HepG2 (cell line): Measurements from ENCODE around the gene MIB2. TPM values are rescaled to one million over a fixed set of nuclear protein-coding genes. Genes with fewer than 3 reads are reported as not detected.

Experiments used
- ATAC-seq: fragments of 200-7000 bp; cut with Tn5 transposase; 3 replicates; pipeline ENCODE4 v1.9.1; 2020; ENCODE audit warnings: mild to moderate bottlenecking, moderate library complexity
- BruUV-seq: library from RNA; stranded (reverse); fragments of 400-500 nt; replicated peaks from 2 replicates; lab custom pipeline; 2021; lab: Mats Ljungman, UMichigan
- CTCF ChIA-PET: fragments of 300-600 bp; formaldehyde crosslinking; extraction: SDS; loops from one replicate; lab custom pipeline; 2021; ENCODE audit warnings: low total read pairs, inconsistent platforms, low intra/inter-chr PET ratio; lab: Yijun Ruan, JAX
- POLR2A ChIA-PET: fragments of 350-600 bp; sonication (Branson Sonifier 250); formaldehyde crosslinking; loops from one replicate; lab custom pipeline; 2020; ENCODE audit warnings: antibody characterized with exemption, inconsistent platforms; lab: Yijun Ruan, JAX
- DNase-seq: peaks from one replicate; pipeline ENCODE4 v3.0.0-alpha.2; 2015; ENCODE audit warnings: low spot score
- FAIRE-seq: peaks from 3 replicates; lab custom pipeline; 2011; peaks lifted over from hg19 to GRCh38; lab: Jason Lieb, UNC
- H2AFZ ChIP-seq: one replicate; pipeline ENCODE4 v1.6.1; 2011; ENCODE audit warnings: low read length, inconsistent platforms
- H3K27ac ChIP-seq: fragments of 300-600 bp; 3 replicates; pipeline ENCODE4 v1.8.0; 2011; ENCODE audit warnings: mixed run types, mild to moderate bottlenecking, mixed read lengths, low read length, inconsistent platforms; ENCODE audit not compliant: insufficient read depth; ENCODE audit errors: extremely low read length
- H3K27me3 ChIP-seq, 2 experiments: fragments of 200-600 bp in 1 of 2; 2 replicates in 1 of 2; 3 replicates in 1 of 2; pipeline versions ENCODE4 v1.6.0 to v1.8.0; 2011; ENCODE audit warnings: low read length in 2 of 2, mild to moderate bottlenecking in 2 of 2, moderate library complexity in 2 of 2, inconsistent platforms in 1 of 2; ENCODE audit not compliant: insufficient read depth in 2 of 2, control insufficient read depth in 1 of 2
- H3K36me3 ChIP-seq, 2 experiments: fragments of 200-600 bp in 1 of 2; replicated peaks in 1 of 2; 2 replicates in 1 of 2; 3 replicates in 1 of 2; pipeline versions ENCODE4 v1.5.1 to v1.8.0; 2011; ENCODE audit warnings: low read length in 2 of 2, inconsistent platforms in 1 of 2; ENCODE audit not compliant: insufficient read depth in 2 of 2, control insufficient read depth in 1 of 2
- H3K4me1 ChIP-seq: 2 replicates; pipeline ENCODE4 v1.5.1; 2012; ENCODE audit warnings: low read length, inconsistent platforms; ENCODE audit not compliant: insufficient read depth
- H3K4me2 ChIP-seq: 2 replicates; pipeline ENCODE4 v1.6.0; 2011; ENCODE audit warnings: low read depth, low read length, inconsistent platforms
- H3K4me3 ChIP-seq, 3 experiments: fragments of 200-600 bp in 1 of 3; sonication (generic), shearing (Covaris generic) in 1 of 3; replicated peaks in 1 of 3; 2 replicates each; pipeline ENCODE4 v1.5.1; 2011 to 2016; ENCODE audit warnings: low read length in 3 of 3, inconsistent platforms in 2 of 3, low read depth in 2 of 3, mild to moderate bottlenecking in 2 of 3, control low read depth in 1 of 3, mixed read lengths in 1 of 3; ENCODE audit not compliant: insufficient read depth in 1 of 3
- H3K79me2 ChIP-seq: one replicate; pipeline ENCODE4 v1.6.1; 2011; ENCODE audit warnings: low read length, inconsistent platforms; ENCODE audit not compliant: insufficient read depth
- H3K9ac ChIP-seq: 2 replicates; pipeline ENCODE4 v1.6.0; 2011; ENCODE audit warnings: mild to moderate bottlenecking, low read depth, low read length, inconsistent platforms; ENCODE audit not compliant: insufficient read depth
- H3K9me3 ChIP-seq: 2 replicates; pipeline ENCODE4 v1.5.1; 2012; ENCODE audit warnings: mild to moderate bottlenecking, low read length
- H4K20me1 ChIP-seq: 2 replicates; pipeline ENCODE4 v1.6.0; 2011; ENCODE audit warnings: inconsistent platforms, mild to moderate bottlenecking, low read length, moderate library complexity; ENCODE audit not compliant: insufficient read depth
- LCORL ChIP-seq, 2 experiments: fragments of 450-650 bp in 1 of 2; sonication (generic) in 1 of 2; formaldehyde crosslinking in 1 of 2; IDR thresholded peaks; 2 replicates each; pipeline versions ENCODE4 v1.5.0 to v1.6.1; 2017 to 2020; ENCODE audit warnings: antibody characterized with exemption in 1 of 2, missing genetic modification reagents in 1 of 2
- MYC ChIP-seq: sonication (generic); formaldehyde crosslinking; IDR thresholded peaks from 2 replicates; pipeline ENCODE4 v1.9.0; 2021; ENCODE audit warnings: missing genetic modification reagents, borderline replicate concordance
- RXRA ChIP-seq: sonication (generic); formaldehyde crosslinking; IDR thresholded peaks from 2 replicates; pipeline ENCODE4 v1.5.1; 2020; ENCODE audit warnings: missing genetic modification reagents
- ZNF136 ChIP-seq: sonication (generic); formaldehyde crosslinking; IDR thresholded peaks from 2 replicates; pipeline ENCODE4 v1.8.1; 2022; ENCODE audit warnings: low read depth, mild to moderate bottlenecking, moderate library complexity, missing genetic modification reagents
- ZNF605 ChIP-seq: sonication (generic); formaldehyde crosslinking; IDR thresholded peaks from 2 replicates; pipeline ENCODE4 v1.8.0; 2022; ENCODE audit warnings: mild to moderate bottlenecking, missing genetic modification reagents
- ZNF761 ChIP-seq: sonication (generic); formaldehyde crosslinking; conservative IDR thresholded peaks from 2 replicates; pipeline ENCODE4 v1.4.0; 2020; ENCODE audit warnings: mild to moderate bottlenecking, missing genetic modification reagents
- ZNF777 ChIP-seq: sonication (generic); formaldehyde crosslinking; IDR thresholded peaks from 2 replicates; pipeline ENCODE4 v1.4.0; 2020; ENCODE audit warnings: missing genetic modification reagents
- WGBS: methylation state at CpG from one replicate; pipeline ENCODE4 v1.1.6; 2017; ENCODE audit warnings: low lambda C conversion rate; 5-methylcytosine and 5-hydroxymethylcytosine counted together
- in situ Hi-C: cut with HindIII; loops from 2 replicates; pipeline ENCODE4 v1.10.0; 2017; ENCODE audit warnings: low pct_unique_long_range_greater_than_20kb; ENCODE audit not compliant: extremely low pct_ligation_motif_present
- intact Hi-C: fragments of 100-400 bp; cut with micrococcal nuclease; formaldehyde crosslinking; loops from one replicate; pipeline ENCODE4 v1.10.0; 2022; ENCODE audit not compliant: unreplicated experiment
- polyA plus RNA-seq, 8 experiments: library from polyadenylated mRNA; depleted of rRNA in 3 of 8; stranded (reverse) in 7 of 8; unstranded in 1 of 8; fragments of >200 nt; fragmentation: Illumina TruSeq in 4 of 8; extraction: Trizol in 4 of 8; gene quantifications; 2 replicates each; pipeline versions ENCODE4 v1.2.1 to v1.2.3, GENCODE V29; 2011 to 2016; ENCODE audit warnings: low read depth in 4 of 8, missing spikeins in 1 of 8, mixed read lengths in 1 of 8; ENCODE audit not compliant: insufficient read depth in 1 of 8
- total RNA-seq, 5 experiments: library from RNA; depleted of rRNA; stranded (reverse); fragments of >200 nt; fragmentation: Illumina TruSeq; extraction: Trizol; gene quantifications; 2 replicates each; pipeline ENCODE4 v1.2.3, GENCODE V29; 2016; ENCODE audit warnings: low read depth in 1 of 5
- TF ChIP-seq, protein P1 (sequence below): IDR thresholded peaks from 2 replicates; pipeline ENCODE4 v1.6.1; 2016; ENCODE audit warnings: missing compliant biosample characterization, missing genetic modification reagents, borderline replicate concordance
- TF ChIP-seq, protein P2 (sequence below): sonication (generic); formaldehyde crosslinking; conservative IDR thresholded peaks from 2 replicates; pipeline ENCODE4 v1.8.0; 2022; ENCODE audit warnings: missing genetic modification reagents

MIB2 gene
- total and polyA plus RNA-seq, 2 of the 13 experiments (the other 11 are each of a cell fraction or from before 2014, with no cell fraction given) = 19.9 to 30.4 TPM

DNA sequence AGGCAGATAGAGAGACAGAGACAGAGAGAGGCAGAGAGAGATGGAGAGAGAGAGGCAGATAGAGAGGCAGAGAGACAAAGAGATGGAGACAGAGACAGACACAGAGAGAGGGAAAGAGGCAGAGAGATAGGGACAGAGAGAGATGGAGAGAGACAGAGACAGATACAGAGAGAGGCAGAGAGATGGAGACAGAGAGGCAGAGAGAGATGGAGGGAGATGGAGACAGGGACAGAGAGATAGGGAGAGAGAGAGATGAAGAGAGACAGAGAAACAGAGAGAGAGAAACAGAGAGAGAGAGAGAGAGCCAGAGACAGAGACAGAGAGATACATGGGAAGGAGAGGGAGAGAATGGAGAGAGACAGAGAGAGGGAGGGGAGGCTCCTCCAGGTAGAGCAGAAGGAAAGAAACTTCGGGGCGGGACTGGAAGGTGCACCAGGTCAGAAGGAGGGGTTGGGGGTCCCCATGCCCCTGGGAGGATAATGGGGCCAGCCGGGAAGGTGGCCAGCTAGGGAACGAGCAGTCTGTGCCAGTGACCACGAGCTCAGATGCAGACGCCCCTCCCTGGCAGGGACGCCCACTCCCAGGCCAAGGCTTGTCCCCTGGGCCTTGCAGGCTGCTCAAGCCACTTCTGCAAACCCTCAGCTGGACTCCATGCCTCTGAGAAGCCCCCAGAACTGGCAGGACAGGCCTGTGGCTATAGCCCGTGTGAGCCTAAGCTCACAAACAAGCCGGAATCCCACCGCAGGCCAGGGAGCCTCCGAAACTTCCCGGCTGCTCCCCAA is 18.6 kb upstream of the MIB2 start:
- Histone ChIP-seq H3K9me3 (no peaks in the 10 kb centered on the region), H3K79me2 (no peaks in the 10 kb centered on the region), H3K27ac (no peak overlapping the region), H3K27me3 (peaks cover 10 to 41% of the 10 kb centered on the region in 2 experiments), H3K4me1 (peaks cover 35% of the 10 kb centered on the region), H3K4me2 (peak overlapping the region; percentile 74), H4K20me1 (no peaks in the 10 kb centered on the region), H3K4me3 (peak overlapping the region in 2 of 3 experiments; percentile 29 to 64; a peak in 5 of 6 replicates), H2AFZ (no peak overlapping the region)
- DNase-seq (no peak), ATAC-seq (peak; percentile 10), FAIRE-seq (no peak)
- BruUV-seq = no TSS peak
- POLR2A ChIA-PET = interaction anchor here (0.8 to 1.7 kb wide), 3 partner anchors 8 to 18 kb away, joined by 3 to 17 read pairs (median 4); partner anchors contain the start of gene MIB2
- intact Hi-C loops = no loop called here
- CTCF ChIA-PET = no interaction called here
- TF ChIP-seq, protein P1, sequence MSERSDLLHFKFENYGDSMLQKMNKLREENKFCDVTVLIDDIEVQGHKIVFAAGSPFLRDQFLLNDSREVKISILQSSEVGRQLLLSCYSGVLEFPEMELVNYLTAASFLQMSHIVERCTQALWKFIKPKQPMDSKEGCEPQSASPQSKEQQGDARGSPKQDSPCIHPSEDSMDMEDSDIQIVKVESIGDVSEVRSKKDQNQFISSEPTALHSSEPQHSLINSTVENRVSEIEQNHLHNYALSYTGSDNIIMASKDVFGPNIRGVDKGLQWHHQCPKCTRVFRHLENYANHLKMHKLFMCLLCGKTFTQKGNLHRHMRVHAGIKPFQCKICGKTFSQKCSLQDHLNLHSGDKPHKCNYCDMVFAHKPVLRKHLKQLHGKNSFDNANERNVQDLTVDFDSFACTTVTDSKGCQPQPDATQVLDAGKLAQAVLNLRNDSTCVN (CRISPR knock-in tag) = 0 out of 2 replicates have a peak, but pooled peaks have one; percentile 3
- TF ChIP-seq LCORL (IDR thresholded peaks at IDR 0.05) (0 out of 2 replicates have a peak, but pooled peaks have one; percentile 11), LCORL (CRISPR knock-in tag; IDR thresholded peaks at IDR 0.05) (no peak), ZNF761 (CRISPR knock-in tag) (0 out of 2 replicates have a peak, but pooled peaks have one; percentile 7), ZNF605 (CRISPR knock-in tag) (0 out of 2 replicates have a peak, but pooled peaks have one; percentile 16), MYC (CRISPR knock-in tag) (peak; percentile 30; the same call in 1 of the 2 replicates), ZNF777 (CRISPR knock-in tag) (no peak), RXRA (0 out of 2 replicates have a peak, but pooled peaks have one; percentile 4), ZNF136 (CRISPR knock-in tag) (no peak)
- TF ChIP-seq, protein P2, sequence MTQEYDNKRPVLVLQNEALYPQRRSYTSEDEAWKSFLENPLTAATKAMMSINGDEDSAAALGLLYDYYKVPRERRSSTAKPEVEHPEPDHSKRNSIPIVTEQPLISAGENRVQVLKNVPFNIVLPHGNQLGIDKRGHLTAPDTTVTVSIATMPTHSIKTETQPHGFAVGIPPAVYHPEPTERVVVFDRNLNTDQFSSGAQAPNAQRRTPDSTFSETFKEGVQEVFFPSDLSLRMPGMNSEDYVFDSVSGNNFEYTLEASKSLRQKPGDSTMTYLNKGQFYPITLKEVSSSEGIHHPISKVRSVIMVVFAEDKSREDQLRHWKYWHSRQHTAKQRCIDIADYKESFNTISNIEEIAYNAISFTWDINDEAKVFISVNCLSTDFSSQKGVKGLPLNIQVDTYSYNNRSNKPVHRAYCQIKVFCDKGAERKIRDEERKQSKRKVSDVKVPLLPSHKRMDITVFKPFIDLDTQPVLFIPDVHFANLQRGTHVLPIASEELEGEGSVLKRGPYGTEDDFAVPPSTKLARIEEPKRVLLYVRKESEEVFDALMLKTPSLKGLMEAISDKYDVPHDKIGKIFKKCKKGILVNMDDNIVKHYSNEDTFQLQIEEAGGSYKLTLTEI = no peak
- TF ChIP-seq, all 625 proteins: peak for 6
- in situ Hi-C loops = no loop called here
- no peak overlapping the region for H3K9ac ChIP-seq
- no peaks in the 10 kb centered on the region for H3K36me3 ChIP-seq
- WGBS = 11% methylated on average over 5 of the region's 12 CpGs
